Right lobe of liver (tissue), 4 donors: ENCODE data around the gene ZNF438.

Experiments used
- CTCF ChIP-seq, 4 donors: fragments of 200-600 bp in 3 of 4; fragments of 450-650 bp in 1 of 4; IDR thresholded peaks; one replicate each; pipeline versions ENCODE4 v1.5.1 to v1.8.0; 2016 to 2022; ENCODE audit warnings: antibody characterized with exemption in 4 of 4, mild to moderate bottlenecking in 2 of 4
- POLR2A ChIP-seq: fragments of 450-650 bp; IDR thresholded peaks from one replicate; pipeline ENCODE4 v1.6.1; 2017; ENCODE audit warnings: antibody characterized with exemption, mild to moderate bottlenecking
- donor health status: DM: no; HTN: no; CAD: no.
- donor health status: DM: no; HTN: no; CAD: no.
- donor health status: DM: no; HTN: yes; CAD: no.

- no peak for TF ChIP-seq POLR2A
- no peak for TF ChIP-seq CTCF (IDR thresholded peaks at IDR 0.05)
Measured at GRCh38 chr10:30821994-30822692, 209.5 kb downstream of the ZNF438 start.
